GM12864 (cell line): ENCODE data around the gene HSPBAP1.
A peak's percentile ranks its signal among the peaks of the same experiment; 100 is the strongest.

Experiments used
- DNase-seq: peaks from one replicate; pipeline ENCODE4 v3.0.0-alpha.2; 2011; ENCODE audit warnings: low read depth
- H3K4me3 ChIP-seq: 2 replicates; pipeline ENCODE4 v1.5.1; 2011; ENCODE audit warnings: mild to moderate bottlenecking, low read depth, low read length, control low read depth
- CTCF ChIP-seq: IDR thresholded peaks from 2 replicates; pipeline ENCODE4 v1.5.1; 2011; ENCODE audit warnings: low read depth, mild to moderate bottlenecking, moderate library complexity, low read length, control low read depth, inconsistent platforms; ENCODE audit errors: missing control alignments

HSPBAP1 gene

GRCh38 chr3:122793568-122794416, at the start of gene HSPBAP1:
TSS of gene HSPBAP1 (minus strand) at chr3:122793831. CDS start at chr3:122793680, 151 bp downstream.
- H3K4me3 ChIP-seq: peak within 1 kb of the TSS; percentile 79
- DNase-seq: peak; percentile 80
- no peak for TF ChIP-seq CTCF

- no peak for DNase-seq
- H3K4me3 ChIP-seq: no peak overlapping the region
- no peak for TF ChIP-seq CTCF
Observed at GRCh38 chr3:122835590-122835989, 42.0 kb upstream of the HSPBAP1 start.

- TF ChIP-seq CTCF: no peak
- DNase-seq: no peak
- H3K4me3 ChIP-seq: no peak overlapping the region
Observed at GRCh38 chr3:122828281-122828680, 34.6 kb upstream of the HSPBAP1 start.

GRCh38 chr3:122826278-122826677, 32.6 kb upstream of the HSPBAP1 start:
- no peak for DNase-seq
- no peak for TF ChIP-seq CTCF
- no peak overlapping the region for H3K4me3 ChIP-seq

- H3K4me3 ChIP-seq: no peak overlapping the region
- no peak for DNase-seq
- TF ChIP-seq CTCF: no peak
Observed at GRCh38 chr3:122825460-122825859, 31.8 kb upstream of the HSPBAP1 start.

- H3K4me3 ChIP-seq: no peak overlapping the region
- no peak for DNase-seq
- no peak for TF ChIP-seq CTCF
Observed at GRCh38 chr3:122824465-122825381, 31.1 kb upstream of the HSPBAP1 start.
